DND-41 (cell line): ENCODE measurements around the gene SIGLEC9.

ENCODE experiments used
- ATAC-seq: fragments of 200-7000 bp; cut with Tn5 transposase; 3 replicates; pipeline ENCODE4 v1.9.1; 2021; ENCODE audit warnings: low read depth; ENCODE audit not compliant: insufficient read depth
- DNase-seq: peaks from one replicate; pipeline ENCODE4 v3.0.0-alpha.2; 2020
- H2AFZ ChIP-seq: 2 replicates; pipeline ENCODE4 v1.6.0; 2012; ENCODE audit warnings: low read depth, low read length
- H3K27ac ChIP-seq: 2 replicates; pipeline ENCODE4 v1.5.1; 2012; ENCODE audit warnings: low read length, inconsistent platforms
- H3K27me3 ChIP-seq: fragments of 200-600 bp; sonication (generic); 2 replicates; pipeline ENCODE4 v1.6.0; 2012; ENCODE audit warnings: low read length, mild to moderate bottlenecking, inconsistent platforms; ENCODE audit not compliant: insufficient read depth, poor library complexity
- H3K36me3 ChIP-seq: 2 replicates; pipeline ENCODE4 v1.5.1; 2012; ENCODE audit warnings: low read length, inconsistent platforms; ENCODE audit not compliant: insufficient read depth
- H3K4me1 ChIP-seq: 2 replicates; pipeline ENCODE4 v1.5.1; 2012; ENCODE audit warnings: mild to moderate bottlenecking, low read length; ENCODE audit not compliant: insufficient read depth
- H3K4me2 ChIP-seq: 2 replicates; pipeline ENCODE4 v1.6.0; 2012; ENCODE audit warnings: mild to moderate bottlenecking, moderate library complexity, low read length, inconsistent platforms; ENCODE audit not compliant: insufficient read depth
- H3K4me3 ChIP-seq, 2 experiments: fragments of 200-600 bp in 1 of 2; shearing (Covaris generic) in 1 of 2; 2 replicates each; pipeline ENCODE4 v1.5.1; 2012 to 2016; ENCODE audit warnings: inconsistent platforms in 2 of 2, low read length in 2 of 2, mild to moderate bottlenecking in 2 of 2, low read depth in 1 of 2, moderate library complexity in 1 of 2
- H3K79me2 ChIP-seq: 2 replicates; pipeline ENCODE4 v1.6.0; 2012; ENCODE audit warnings: low read length, inconsistent platforms; ENCODE audit not compliant: insufficient read depth
- H3K9ac ChIP-seq: 2 replicates; pipeline ENCODE4 v1.6.0; 2012; ENCODE audit warnings: low read depth, mild to moderate bottlenecking, inconsistent platforms, low read length, moderate library complexity
- H3K9me3 ChIP-seq: 2 replicates; pipeline ENCODE4 v1.5.1; 2012; ENCODE audit warnings: low read length, moderate library complexity, mild to moderate bottlenecking, inconsistent platforms; ENCODE audit not compliant: insufficient read depth, severe bottlenecking
- H4K20me1 ChIP-seq: 2 replicates; pipeline ENCODE4 v1.6.0; 2012; ENCODE audit warnings: low read length; ENCODE audit not compliant: insufficient read depth
- CTCF ChIP-seq: IDR thresholded peaks from 2 replicates; pipeline ENCODE4 v1.5.1; 2012; ENCODE audit warnings: borderline replicate concordance, low read length, moderate library complexity, mild to moderate bottlenecking; ENCODE audit not compliant: poor library complexity, severe bottlenecking; ENCODE audit errors: extremely low read depth
- EZH2 ChIP-seq: IDR thresholded peaks from 3 replicates; pipeline ENCODE4 v1.6.1; 2012; ENCODE audit warnings: borderline replicate concordance, low read depth, mild to moderate bottlenecking, moderate library complexity, low read length, inconsistent platforms; ENCODE audit not compliant: severe bottlenecking

SIGLEC9 gene

GRCh38 chr19:51119611-51120010 is 5.1 kb upstream of the SIGLEC9 start:
- Histone ChIP-seq H4K20me1 (no peaks in the 10 kb centered on the region), H3K4me1 (no peaks in the 10 kb centered on the region), H3K27ac (no peak overlapping the region), H3K4me3 (no peak overlapping the region), H3K36me3 (no peaks in the 10 kb centered on the region), H3K4me2 (no peak overlapping the region), H3K27me3 (peaks cover 3% of the 10 kb centered on the region), H3K9ac (no peak overlapping the region), H2AFZ (no peak overlapping the region), H3K79me2 (no peaks in the 10 kb centered on the region), H3K9me3 (no peaks in the 10 kb centered on the region)
- TF ChIP-seq EZH2 (no peak), CTCF (no peak)
- DNase-seq (no peak), ATAC-seq (no peak)

- H3K4me1 ChIP-seq, result no peaks in the 10 kb centered on the region
- DNase-seq, result no peak
- H2AFZ ChIP-seq, result no peak overlapping the region
- no peaks in the 10 kb centered on the region for H3K36me3 ChIP-seq
- H3K79me2 ChIP-seq, result no peaks in the 10 kb centered on the region
- no peak overlapping the region for H3K4me3 ChIP-seq
- H3K9ac ChIP-seq, result no peak overlapping the region
- H3K27me3 ChIP-seq, result peaks cover 3% of the 10 kb centered on the region
- H3K4me2 ChIP-seq, result no peak overlapping the region
- H3K27ac ChIP-seq, result no peak overlapping the region
- TF ChIP-seq CTCF, result no peak
- no peak for TF ChIP-seq EZH2
- no peaks in the 10 kb centered on the region for H3K9me3 ChIP-seq
- no peaks in the 10 kb centered on the region for H4K20me1 ChIP-seq
- no peak for ATAC-seq
Measured at GRCh38 chr19:51120160-51120559, 4.5 kb upstream of the SIGLEC9 start.

DNA sequence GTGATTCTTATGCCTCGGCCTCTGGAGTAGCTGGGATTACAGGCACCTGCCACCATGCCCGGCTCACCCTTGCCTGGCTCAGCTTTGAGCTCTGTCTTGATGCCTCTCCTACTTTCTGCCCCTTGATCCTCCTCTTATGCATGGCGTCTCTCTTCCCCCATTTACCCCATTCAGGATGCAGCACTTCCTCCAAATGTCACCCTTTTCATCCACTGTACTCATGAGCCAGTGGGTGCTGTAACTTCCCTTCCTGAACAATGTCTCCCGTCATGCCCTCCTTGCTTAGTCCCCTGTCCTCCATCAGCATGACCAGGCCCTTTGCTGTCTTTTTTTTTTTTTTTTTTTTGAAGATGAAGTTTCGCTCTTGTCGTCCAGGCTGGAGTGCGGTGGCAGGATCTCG is 3.4 kb upstream of the SIGLEC9 start:
- ATAC-seq (no peak), DNase-seq (no peak)
- Histone ChIP-seq H3K9ac (no peak overlapping the region), H4K20me1 (no peaks in the 10 kb centered on the region), H3K4me1 (no peaks in the 10 kb centered on the region), H3K27ac (no peak overlapping the region), H3K4me3 (no peak overlapping the region), H3K4me2 (no peak overlapping the region), H3K27me3 (peaks cover 3% of the 10 kb centered on the region), H3K36me3 (no peaks in the 10 kb centered on the region), H3K79me2 (no peaks in the 10 kb centered on the region), H3K9me3 (no peaks in the 10 kb centered on the region), H2AFZ (no peak overlapping the region)
- no peak for TF ChIP-seq EZH2
- TF ChIP-seq CTCF, result no peak
